GM12872 (cell line): Measurements from ENCODE around the gene TESK2.

Experiments
- CTCF ChIP-seq: IDR thresholded peaks from 3 replicates; pipeline ENCODE4 v1.5.1; 2011; ENCODE audit warnings: low read depth, mild to moderate bottlenecking, low read length, moderate library complexity; ENCODE audit not compliant: insufficient read depth

The TESK2 gene

GRCh38 chr1:45421935-45422334, 69.0 kb downstream of the TESK2 start:
- no peak for TF ChIP-seq CTCF

- TF ChIP-seq CTCF, result no peak
Measured at GRCh38 chr1:45414746-45415145, 76.2 kb downstream of the TESK2 start.

GRCh38 chr1:45412899-45413298, 78.1 kb downstream of the TESK2 start:
- TF ChIP-seq CTCF, result no peak

GRCh38 chr1:45411510-45411899, 79.5 kb downstream of the TESK2 start:
- no peak; the same call in 2 of the 3 replicates for TF ChIP-seq CTCF

GRCh38 chr1:45410850-45411509, 80.0 kb downstream of the TESK2 start:
- TF ChIP-seq CTCF, result no peak

- TF ChIP-seq CTCF, result no peak
Measured at GRCh38 chr1:45409276-45409675, 81.7 kb downstream of the TESK2 start.

GRCh38 chr1:45407629-45408287, 83.2 kb downstream of the TESK2 start:
- no peak for TF ChIP-seq CTCF
